Activated T-cell treated with anti-CD3 and anti-CD28 coated beads for 4 hours (primary cell): Measurements from ENCODE around the gene QSER1.
"Not testable (repeated sequence)": the region's sequence is repeated elsewhere in the genome, so short reads cannot be mapped to it uniquely, and the experiment has no call there.

Experiments
- DNase-seq: peaks from one replicate; pipeline ENCODE4 v3.0.0-alpha.2; 2020

The QSER1 gene

DNA sequence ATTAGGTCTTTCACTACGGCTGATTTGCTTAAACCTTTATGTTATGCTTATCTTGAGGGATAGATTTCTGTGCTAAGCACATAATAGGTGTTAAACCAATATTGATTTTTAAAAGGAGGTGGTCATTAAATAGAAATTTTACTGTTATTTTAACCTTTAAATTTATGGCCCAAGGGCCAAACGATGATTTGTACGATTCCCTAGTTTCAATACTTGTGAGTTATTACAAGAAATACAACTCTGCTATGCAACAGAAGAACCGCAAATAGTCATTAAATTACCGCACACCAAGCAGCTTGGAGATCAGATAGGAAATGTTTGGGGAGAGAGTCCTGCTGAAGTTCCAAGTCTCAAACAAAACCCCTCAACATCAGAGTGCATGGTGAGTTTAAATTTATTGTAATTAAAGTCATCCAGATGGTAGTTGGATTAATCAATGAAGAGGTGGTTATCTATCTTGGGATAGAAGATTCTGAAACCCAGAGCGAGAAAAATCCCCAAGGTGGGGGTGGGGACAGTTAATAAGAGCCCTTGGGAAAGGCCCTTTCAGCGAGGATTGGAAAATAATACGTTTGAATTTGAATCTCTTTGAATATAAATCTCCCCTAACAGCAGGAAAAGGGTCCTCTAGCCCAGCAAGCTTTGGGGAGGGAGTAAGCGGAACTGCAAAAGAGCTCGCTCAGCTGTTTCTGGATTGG, 805 bp upstream of the QSER1 start:
- no peak for DNase-seq

DNA sequence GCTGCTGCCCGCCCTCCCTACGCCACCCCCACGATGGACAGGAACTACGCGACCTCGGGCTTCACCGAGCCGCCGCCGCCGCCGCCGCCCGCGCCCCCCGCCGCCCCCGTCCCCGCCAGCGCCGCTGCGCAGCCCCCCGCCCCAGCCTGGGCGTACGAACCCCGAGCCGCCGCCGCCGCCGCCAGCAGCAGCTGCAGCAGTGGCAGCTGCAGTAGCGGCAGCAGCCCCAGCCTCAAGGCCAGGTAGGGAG, 407 bp downstream of the QSER1 start:
- DNase-seq = no peak

DNA sequence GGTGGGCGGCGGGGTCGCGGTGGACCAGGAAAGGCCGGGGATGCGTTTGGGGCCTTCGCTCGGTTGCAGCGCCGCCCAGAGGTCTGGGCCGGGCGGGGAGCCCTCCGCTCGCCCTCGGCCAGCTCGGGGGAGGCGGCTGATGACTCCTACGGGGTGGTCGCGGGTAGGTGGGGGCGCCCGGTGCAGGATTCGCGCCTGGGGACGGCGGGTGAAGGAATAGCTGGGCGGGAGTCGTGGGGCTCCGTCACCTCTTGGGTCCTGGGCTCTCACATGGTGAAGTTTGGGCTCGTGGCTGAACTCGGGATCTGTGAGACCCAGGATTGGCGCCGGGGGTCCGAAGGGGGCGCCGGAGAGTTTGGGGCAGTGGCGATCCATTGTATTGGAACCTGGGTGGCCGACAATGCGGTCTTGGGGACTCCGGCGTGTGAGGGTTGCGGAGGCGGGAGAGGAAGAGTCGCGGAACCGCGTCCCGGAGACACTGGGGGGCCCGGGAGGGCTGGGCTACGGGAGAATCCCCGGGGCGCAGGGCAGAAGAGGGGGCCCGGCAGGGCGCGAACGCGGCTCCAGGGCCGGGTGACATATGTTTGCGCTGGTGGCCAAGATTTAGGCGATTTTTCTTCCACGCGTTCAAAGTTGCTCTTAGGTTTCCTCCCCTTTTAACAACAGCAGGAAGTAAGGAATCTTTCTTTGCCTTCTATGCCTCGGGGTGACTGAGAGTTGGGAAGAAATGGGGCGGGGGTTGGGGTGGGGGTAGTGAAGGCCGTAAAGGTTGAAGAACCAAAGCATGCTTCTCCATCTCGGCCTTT, 935 bp downstream of the QSER1 start:
- peak; percentile 21 for DNase-seq

DNA sequence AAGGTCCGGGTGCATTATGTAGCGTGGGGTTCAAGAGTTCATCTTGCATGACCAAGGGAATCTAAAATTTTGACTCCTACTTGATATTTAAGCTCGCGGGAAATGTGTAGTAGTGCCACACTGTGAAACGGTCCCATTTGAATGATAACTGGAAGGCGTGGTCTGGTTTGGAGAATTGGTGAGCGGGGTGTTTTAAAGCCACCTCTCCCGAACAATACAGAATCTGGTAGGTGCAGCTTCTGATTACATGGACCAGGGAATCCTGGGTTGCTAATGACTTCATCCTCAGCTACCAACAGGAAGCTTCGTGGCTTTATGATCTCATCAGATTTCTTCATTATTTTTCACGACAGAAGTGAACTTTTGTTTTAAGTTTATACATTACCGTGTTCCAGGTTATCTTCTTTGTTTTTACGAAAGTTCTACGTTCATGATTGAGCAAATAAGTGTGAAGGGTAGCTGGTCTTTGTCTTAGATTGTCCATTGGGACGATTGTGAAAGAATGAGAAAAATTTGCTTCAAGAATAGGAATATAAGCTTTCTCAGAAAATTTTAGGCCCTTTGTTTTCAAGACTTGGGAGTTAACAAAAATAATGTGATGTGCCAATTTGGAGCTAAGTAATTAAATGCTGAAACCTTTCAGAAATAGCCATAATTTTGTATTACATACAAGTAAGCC, 1.7 kb downstream of the QSER1 start:
- DNase-seq = no peak

DNA sequence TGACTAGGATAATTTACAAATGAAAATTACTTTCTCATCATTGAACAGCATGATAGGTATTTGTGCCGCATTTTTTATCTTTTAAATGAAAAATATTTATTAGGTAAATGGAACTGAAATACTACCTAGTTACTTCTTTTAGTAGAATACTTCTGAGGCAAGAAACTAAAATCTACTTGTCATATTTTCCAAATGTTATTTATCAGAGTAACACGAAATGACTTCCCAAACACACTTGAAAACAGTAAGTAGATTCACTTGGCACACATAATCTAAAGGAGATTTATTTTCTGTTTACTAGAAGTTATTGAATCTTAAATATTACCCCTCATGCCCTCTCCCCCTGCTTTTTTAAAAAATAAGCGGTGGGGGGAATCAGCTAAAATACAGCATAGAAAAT, 2.3 kb downstream of the QSER1 start:
- no peak for DNase-seq

DNA sequence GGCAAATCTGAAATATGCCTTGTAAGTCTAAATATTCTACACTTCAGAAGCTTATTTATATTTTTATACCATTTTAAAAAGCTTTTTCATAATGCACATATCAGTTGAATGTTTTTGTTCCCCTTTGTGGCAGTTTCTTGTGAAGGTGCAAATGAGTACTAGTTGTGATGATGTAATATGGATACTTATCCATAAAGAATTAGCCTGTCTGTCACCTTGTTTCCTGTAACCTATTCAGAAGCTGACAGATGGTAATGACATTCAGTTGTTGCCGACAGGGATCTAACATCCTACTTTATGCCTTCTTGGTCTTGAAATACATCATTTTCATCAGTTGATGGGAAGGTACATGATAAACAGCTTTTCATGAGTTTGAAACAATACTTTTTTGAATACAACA, 2.9 kb downstream of the QSER1 start:
- no peak for DNase-seq

DNA sequence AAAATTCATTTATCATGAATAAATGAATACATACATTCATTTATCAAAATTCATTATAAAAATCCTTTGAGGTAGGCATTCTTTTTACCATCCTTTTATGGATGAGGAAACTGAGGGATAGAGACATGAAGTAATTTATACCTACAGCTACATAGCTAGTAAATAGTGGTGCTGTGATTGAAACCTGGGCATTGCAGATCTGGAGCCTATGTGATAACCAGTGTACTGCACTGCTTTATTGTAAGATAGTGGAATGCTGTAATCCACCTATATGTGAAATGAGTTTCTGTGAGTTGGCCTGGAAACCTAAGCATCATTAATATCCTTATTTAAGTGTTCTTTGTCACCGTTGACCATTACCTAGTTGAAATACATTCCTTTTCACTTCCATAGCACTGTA, 4.5 kb downstream of the QSER1 start:
- DNase-seq = no peak

DNA sequence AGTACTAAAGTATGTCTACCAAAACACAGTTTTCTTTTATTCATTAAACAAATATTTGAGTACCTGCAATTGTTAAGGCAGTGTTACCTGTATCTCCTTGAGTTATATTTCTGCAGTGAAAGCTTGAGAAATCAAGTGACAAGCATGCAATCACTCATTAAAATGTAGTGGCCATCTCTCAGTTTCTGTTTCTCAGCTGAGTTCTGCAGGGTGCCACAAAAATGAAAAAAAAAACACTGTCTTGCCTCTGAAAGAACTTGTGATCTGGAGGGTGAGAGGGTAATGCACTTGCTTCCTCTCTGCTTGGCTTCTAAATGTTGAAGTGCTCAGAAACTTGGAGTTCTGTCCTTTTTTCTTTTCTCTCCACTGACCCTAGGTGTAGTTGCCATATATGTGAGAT, 6.8 kb downstream of the QSER1 start:
- no peak for DNase-seq

DNA sequence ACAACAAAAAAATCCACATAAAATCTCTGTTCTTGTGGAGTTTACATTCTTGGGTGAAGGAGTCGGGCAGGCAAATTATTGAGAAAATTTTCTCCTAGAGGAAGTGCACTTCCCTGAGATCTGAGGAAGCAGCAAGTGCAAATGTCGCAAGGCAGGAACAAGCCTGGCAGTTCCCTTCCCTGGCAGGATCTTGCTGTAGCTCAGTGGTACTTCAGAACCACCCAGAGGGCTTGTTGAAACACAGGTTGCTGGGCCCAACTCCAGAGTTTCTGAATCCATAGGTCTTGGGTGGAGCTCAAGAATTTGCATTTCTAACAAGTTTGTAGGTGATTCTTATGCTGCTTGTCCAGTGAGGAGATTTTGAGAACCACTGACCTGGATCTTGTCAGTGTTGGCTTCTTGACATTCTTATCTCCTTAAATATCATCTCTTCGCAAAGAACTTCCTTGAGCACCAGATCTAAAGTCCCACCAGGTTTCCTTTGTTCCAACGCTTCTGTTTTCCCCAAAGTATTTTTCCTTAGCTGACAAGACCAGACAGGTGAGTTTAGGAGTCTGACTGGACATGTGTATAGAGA, 9.6 kb downstream of the QSER1 start:
- no peak for DNase-seq

DNA sequence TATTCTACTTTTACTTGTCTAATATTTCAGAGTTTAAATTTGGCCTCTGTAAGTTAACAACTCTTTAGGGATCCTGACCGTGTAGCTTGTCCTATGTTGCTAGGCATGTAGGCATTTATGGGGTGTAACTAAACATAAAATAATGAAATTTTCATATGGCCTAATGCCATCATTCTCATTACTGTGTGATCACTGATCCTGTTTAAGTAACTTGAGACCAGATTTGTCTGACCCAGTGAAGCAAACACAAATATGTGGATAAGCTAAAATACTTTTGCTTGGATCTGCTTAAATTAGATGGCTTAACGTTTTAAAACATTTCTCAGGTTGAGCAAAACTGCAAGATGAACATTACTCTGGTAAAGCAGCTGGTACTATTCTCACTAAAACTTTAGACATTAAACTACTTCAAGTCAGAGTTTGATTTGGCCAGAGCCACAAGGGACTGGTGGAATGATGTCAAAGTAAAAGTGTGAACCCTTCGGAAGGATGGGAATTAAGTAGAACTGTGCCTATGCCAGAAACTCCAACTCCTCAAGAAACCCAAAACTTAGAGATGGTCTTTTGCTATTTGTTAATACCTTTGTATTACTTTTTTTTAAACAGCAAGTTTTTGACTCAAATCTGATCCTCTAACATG, 12.5 kb downstream of the QSER1 start:
- no peak for DNase-seq

DNA sequence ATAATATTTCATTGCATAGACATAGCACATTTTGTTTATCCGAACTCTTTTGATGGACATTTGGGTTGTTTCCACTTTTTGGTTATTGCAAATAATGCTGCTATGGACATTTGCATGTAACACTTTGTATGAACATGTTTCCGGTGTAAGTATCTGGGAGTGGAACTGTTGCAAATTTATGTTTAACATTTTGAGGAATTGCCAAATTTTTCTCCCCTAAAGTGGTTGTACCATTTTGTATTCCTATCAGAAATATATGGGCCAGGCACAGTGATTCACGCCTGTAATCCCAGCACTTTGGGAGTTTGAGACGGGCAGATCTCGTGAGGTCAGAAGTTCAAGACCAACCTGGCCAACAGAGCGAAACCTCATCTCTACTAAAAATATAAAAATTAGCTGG, 16.0 kb downstream of the QSER1 start:
- DNase-seq = no peak

DNA sequence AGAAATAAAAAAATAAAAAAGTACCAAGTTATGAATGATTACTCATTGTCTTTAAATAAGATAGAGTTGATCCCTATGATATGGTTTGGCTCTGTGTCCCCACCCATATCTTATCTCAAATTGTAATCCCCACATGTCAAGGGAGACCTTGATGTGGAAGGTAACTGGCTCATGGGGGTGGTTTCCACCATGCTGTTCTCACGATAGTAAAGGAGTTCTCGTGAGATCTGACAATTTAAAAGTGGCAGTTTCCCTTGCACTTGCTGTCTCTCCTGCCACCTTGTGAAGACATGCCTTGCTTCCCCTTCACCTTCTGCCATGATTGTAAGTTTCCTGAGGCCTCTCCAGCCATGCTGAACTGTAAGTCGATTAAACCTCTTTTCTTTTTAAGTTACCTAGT, 18.8 kb downstream of the QSER1 start:
- DNase-seq = no peak

DNA sequence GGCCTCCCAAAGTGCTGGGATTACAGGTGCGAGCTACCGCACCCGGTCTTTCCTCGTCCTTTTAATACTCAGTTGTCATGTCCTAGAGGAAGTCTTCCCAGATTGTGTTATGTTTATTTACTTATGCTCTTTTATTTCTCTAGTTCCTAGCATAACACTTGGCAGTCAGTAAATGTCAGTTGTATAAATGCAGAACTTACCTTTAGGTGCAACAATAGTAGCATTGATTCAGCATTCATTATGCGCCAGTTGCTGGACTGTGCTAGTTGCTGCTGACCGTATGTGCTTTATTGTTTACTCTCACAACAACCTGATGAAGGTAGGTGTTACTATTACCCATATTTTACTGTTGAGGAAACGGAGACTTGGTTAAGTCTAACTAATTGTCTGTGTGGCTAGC, 20.8 kb downstream of the QSER1 start:
- DNase-seq = no peak

DNA sequence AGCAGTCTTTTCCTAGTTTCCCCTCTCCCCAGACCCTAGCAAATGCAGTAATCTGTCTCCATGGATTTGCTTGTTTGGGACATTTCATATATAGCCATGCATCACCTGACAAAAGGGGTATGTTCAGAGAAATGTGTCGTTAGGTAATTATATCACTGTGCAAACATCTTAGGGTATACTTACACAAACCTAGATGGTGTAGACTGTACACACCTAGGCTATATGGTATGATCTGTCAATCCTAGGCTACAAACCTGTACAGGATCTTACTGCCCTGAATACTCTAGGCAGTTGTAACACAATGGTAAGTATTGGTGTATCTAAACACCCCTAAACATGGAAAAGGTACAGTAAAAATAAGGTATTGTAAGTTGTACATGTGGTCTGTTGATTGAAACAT, 23.8 kb downstream of the QSER1 start:
- DNase-seq = no peak

DNA sequence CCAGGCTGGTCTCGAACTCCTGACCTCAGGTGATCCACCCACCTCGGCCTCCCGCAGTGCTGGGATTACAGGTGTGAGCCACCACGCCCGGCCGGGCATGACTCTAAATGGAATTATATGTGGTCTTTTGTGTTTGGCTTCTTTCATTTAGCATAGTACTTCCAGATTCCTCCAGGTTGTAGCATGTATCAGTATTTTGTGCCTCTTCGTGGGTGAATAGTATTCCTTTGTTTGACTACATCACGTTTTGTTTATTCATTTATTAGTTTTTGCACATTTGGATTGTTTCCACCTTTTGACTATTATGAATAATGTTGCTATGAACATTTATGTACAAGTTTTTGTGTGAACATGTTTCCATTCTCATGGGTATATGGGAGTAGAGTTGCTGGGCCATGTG, 24.4 kb downstream of the QSER1 start:
- DNase-seq = no peak

DNA sequence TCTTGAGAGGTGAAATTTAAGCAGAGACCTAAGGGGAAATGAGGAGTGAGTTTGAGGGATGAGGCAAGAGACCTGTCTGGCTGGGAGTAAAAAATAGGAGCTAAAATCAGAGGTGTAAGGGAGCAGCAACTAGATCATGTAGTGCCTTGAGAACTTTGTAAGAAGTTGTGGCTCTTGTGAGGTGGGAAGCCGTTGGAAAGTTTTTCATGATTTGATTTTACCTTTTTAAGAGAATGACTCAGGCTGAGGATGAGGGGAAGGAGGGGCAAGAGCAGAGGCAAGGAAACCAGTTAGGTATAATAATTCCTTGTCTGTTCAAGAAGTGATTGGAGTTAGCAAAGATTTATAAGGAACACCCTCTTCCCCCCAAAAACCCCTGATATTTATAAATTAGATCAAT, 25.8 kb downstream of the QSER1 start:
- DNase-seq = no peak

DNA sequence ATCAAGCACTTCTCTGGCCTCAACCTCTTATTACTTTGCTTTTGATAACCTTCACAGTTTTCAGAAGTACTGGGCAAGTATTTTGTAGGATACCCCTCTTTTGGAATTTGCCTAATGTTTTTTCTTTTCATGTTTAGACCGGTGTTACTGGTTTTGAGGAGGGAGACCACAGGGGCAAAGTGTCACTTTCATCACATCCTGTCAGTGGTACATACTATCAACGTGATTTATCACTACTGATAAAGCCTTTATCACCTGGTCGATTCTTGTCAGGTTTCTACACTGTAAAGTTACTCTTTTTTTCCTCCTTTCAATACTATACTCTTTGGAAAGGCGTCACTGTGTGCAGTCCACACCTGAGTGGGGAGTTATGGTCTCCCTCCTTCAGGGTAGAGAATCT, 26.7 kb downstream of the QSER1 start:
- DNase-seq = no peak

DNA sequence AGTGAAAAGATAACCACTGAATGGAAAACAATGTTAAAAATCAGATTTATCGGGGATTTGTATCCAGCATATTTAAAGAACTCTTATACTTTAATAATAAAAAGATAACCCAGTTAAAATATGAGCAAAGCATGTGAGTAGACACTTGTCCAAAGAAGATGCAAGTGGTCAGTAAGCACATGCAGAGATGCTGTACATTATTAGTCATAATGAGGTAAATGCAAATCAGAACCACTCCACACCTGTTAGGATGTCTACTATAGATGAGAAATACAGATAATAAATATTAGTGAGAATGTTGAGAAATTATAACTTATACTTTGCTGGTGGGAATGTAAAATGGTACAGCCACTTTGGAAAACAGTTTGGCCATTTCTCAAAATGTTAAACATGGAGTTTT, 28.0 kb downstream of the QSER1 start:
- no peak for DNase-seq

DNA sequence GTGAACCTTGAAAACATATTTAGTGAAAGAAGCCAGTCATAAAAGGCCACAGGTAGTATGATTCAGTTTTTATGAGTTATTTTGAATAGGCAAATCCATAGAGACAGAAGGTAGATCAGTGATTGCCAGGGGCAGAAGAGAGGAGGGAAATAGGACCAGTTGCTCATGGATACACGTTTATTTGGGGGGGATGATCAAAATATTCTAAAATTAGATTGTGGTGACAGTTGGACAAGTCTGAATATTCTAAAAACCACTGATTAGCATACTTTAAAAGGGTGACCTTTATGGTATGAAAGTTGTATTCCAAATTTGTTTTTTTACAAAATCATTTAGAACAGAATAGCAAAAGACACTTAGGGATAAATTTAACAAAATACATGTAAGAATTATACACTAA, 28.6 kb downstream of the QSER1 start:
- DNase-seq = no peak

DNA sequence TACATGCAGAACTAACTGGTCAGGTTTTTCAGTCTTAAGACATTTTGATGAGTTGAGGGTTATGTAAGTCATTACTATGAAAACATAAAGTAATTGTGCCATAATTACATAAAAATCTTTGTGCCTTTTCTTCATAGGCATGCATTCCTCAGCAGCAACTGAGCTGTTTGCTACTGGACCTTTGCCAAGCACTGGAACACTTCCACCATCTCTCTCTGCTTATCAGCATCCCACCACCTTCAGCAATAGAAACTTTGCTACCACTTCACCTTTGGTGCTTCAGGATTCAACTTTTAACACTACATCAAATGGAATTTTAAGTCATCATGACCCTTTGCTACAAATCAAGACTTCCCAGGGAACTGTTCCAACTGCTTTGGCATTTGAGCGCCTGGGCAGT, 39.0 kb downstream of the QSER1 start:
- DNase-seq = no peak

DNA sequence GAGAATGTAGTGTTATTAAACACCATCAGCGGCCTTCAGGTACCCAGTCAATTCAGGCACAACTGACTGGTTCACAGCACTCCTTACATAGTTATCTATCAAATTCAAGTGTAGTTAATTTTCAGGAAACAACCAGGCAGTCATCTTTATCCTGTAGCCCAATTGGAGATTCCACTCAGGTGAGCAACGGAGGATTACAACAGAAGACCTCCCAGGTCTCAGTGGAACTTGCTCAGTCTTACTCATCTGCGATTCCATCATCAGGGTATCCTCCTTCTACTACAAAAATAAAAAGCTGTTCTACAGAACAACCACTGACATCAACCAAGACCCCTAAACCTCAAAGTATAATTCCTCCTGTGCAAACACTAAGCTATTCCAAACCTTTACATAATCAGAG, 39.6 kb downstream of the QSER1 start:
- no peak for DNase-seq

DNA sequence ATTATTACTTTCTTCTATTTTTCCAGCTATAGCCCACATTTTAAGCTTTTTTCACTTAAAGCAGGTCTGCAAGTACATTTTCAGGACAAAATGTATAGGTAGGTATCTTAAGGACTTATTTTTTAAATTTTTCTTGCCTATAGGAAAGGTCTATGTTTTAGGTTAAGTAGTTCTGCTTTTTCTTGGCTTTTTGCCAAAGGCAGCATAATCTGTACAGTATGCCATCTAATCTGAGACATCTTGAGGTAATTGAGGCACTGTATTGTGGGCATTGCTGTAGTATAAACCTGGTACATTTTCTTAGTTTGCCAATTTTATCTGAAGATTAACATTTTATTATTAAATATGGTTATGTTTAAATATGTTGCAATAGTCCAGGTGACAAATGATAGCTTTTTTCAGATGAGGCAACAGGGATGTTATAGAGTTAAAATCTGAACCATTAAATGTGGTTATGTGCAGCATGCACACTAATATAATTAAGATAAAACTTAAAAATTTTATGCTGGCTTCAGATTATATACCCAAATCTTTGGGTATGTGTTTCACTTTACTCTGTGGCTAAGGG, 42.9 kb downstream of the QSER1 start:
- no peak for DNase-seq

DNA sequence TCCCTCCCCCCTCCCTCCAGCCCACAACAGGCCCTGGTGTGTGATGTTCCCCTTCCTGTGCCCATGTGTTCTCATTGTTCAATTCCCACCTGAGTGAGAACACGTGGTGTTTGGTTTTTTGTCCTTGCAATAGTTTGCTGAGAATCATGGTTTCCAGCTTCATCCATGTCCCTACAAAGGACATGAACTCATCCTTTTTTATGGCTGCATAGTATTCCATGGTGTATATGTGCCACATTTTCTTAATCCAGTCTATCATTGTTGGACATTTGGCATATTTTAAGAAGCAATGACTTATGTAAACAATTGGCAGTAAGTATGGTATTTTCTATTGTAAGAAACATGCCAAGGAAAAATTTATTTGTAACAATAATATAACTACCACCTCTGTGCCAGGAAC, 43.6 kb downstream of the QSER1 start:
- DNase-seq = not testable (repeated sequence)
